Activated CD4-positive, alpha-beta memory T cell treated with anti-CD3 and anti-CD28 coated beads, Interleukin-2, amount 10 ng/mL, durations not matched to agents 7 days and 5 days (primary cell): ENCODE data around the gene DGKD. TPM values are rescaled to one million over a fixed set of nuclear protein-coding genes. Genes with fewer than 3 reads are reported as not detected.
"Not testable (repeated sequence)": the region's sequence is repeated elsewhere in the genome, so short reads cannot be mapped to it uniquely, and the experiment has no call there.

ENCODE experiments used
- CTCF ChIA-PET: fragments of 350-600 bp; sonication (Branson Sonifier 250); formaldehyde crosslinking; loops from one replicate; lab custom pipeline; 2021; ENCODE audit warnings: antibody characterized with exemption, inconsistent platforms; lab: Charles Lee
- POLR2A ChIA-PET: fragments of 350-600 bp; sonication (Branson Sonifier 250); formaldehyde crosslinking; loops from one replicate; lab custom pipeline; 2021; ENCODE audit warnings: antibody characterized with exemption; lab: Charles Lee
- DNase-seq: peaks from one replicate; pipeline ENCODE4 v3.0.0-alpha.2; 2020
- H3K27ac Mint-ChIP-seq: one replicate; pipeline ENCODE4 v1.8.0; 2021; ENCODE audit warnings: mild to moderate bottlenecking, mixed read lengths
- H3K27me3 Mint-ChIP-seq: one replicate; pipeline ENCODE4 v1.8.0; 2021; ENCODE audit warnings: mixed read lengths
- H3K36me3 Mint-ChIP-seq: one replicate; pipeline ENCODE4 v1.8.0; 2021; ENCODE audit warnings: low read depth, mixed read lengths
- H3K4me1 Mint-ChIP-seq: one replicate; pipeline ENCODE4 v1.8.0; 2021; ENCODE audit warnings: mixed read lengths
- H3K4me3 Mint-ChIP-seq: one replicate; pipeline ENCODE4 v1.8.0; 2021; ENCODE audit warnings: mild to moderate bottlenecking, mixed read lengths
- H3K9me3 Mint-ChIP-seq: one replicate; pipeline ENCODE4 v1.8.0; 2021; ENCODE audit warnings: mixed read lengths
- total RNA-seq, 2 experiments: library from RNA; stranded (reverse); gene quantifications; one replicate each; pipeline ENCODE4 v1.2.3, GENCODE V29; 2021

DGKD gene
- total RNA-seq, 2 experiments from 2014 or later: 77.8 to 78.3 TPM

GRCh38 chr2:233368756-233369155 lies 14.5 kb downstream of the DGKD start:
- peaks cover 22% of the 10 kb centered on the region for H3K36me3 Mint-ChIP-seq
- H3K9me3 Mint-ChIP-seq: no peaks in the 10 kb centered on the region
- no peaks in the 10 kb centered on the region for H3K27me3 Mint-ChIP-seq
- H3K4me1 Mint-ChIP-seq: peaks cover 7% of the 10 kb centered on the region
- ChIA-PET POLR2A (interaction anchor here (1.2 kb wide), 1 partner anchor 16 kb away, joined by 3 read pairs; no protein-coding TSS in a partner anchor), CTCF (no interaction called here)
- no peak overlapping the region for H3K4me3 Mint-ChIP-seq
- DNase-seq: no peak
- no peak overlapping the region for H3K27ac Mint-ChIP-seq

GRCh38 chr2:233369462-233369861 lies 15.2 kb downstream of the DGKD start:
- no peaks in the 10 kb centered on the region for H3K9me3 Mint-ChIP-seq
- H3K27ac Mint-ChIP-seq: no peak overlapping the region
- H3K4me1 Mint-ChIP-seq: peaks cover 6% of the 10 kb centered on the region
- no peaks in the 10 kb centered on the region for H3K27me3 Mint-ChIP-seq
- DNase-seq: no peak
- no peak overlapping the region for H3K4me3 Mint-ChIP-seq
- ChIA-PET POLR2A (interaction anchor here (1.2 kb wide), 1 partner anchor 15 kb away, joined by 3 read pairs; no protein-coding TSS in a partner anchor), CTCF (no interaction called here)
- H3K36me3 Mint-ChIP-seq: peaks cover 20% of the 10 kb centered on the region

DNA sequence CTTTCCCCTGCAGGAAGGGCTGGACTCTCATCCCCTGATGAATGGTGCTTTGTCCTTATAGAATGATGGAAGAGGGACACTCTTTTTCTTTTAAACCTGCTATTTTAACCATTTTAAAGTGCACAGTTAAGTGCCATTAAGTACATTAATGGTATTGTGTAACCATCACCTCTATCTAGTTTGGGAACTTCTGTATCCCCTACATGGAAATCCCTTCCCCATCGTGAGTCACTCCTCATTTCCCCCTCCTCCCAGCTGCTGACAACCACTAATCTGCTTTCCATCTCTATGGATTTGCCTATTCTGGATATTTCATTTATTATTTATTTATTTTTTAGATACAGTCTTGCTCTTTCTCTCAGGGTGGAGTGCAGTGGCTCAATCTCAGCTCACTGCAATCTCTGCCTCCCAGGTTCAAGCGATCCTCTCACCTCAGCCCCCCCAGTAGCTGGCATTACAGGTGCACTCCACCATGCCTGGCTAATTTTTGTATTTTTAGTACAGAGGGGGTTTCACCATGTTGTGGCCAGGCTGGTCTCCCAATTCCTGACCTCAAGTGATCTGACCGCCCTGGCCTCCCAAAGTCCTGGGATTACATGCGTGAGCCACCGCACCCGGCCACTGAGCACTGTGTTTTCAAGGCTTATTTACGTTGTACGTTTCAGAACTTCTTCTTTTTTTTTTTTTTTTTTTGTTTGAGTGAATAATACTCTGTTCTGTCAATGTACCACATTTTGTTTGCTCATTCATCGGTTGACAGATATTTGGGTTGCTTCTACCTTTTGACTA lies 15.8 kb downstream of the DGKD start:
- no peaks in the 10 kb centered on the region for H3K9me3 Mint-ChIP-seq
- no peak for DNase-seq
- H3K27ac Mint-ChIP-seq: no peak overlapping the region

DNA sequence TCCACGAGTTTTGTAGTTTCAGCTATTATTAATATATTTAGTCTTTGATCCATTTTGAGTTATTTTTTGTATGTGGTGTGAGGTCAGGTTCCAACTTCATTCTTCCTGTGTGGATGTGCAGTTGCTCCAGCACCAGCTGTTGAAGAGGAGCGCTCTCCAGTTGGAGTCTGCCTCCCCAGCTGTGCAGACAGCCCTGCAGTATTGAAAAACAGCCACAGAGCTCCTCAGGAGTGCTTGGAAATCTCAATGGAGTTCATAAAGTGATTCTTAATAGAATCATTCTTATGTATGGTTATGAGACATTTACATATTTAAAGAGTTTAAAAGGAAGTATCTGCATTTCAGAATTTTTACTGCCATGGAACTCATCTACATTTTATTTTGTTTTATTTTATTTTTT lies 17.3 kb downstream of the DGKD start:
- Mint-ChIP-seq H3K4me1 (peaks cover 6% of the 10 kb centered on the region), H3K27ac (peak overlapping the region; percentile 9), H3K9me3 (no peaks in the 10 kb centered on the region), H3K36me3 (peaks cover 23% of the 10 kb centered on the region), H3K27me3 (no peaks in the 10 kb centered on the region), H3K4me3 (no peak overlapping the region)
- ChIA-PET POLR2A (interaction anchor here (1.0 to 1.7 kb wide), 2 partner anchors 9 to 40 kb away, joined by 3 read pairs; no protein-coding TSS in a partner anchor), CTCF (interaction anchor here (1.6 to 1.8 kb wide), 2 partner anchors 32 to 72 kb away, joined by 3 to 4 read pairs; no protein-coding TSS in a partner anchor)
- no peak for DNase-seq

More for the DNA sequence above, 15.8 kb downstream of the DGKD start:
- no peak overlapping the region for H3K4me3 Mint-ChIP-seq
- H3K27me3 Mint-ChIP-seq: no peaks in the 10 kb centered on the region
- H3K36me3 Mint-ChIP-seq: peaks cover 17% of the 10 kb centered on the region
- ChIA-PET CTCF (no interaction called here), POLR2A (no interaction called here)
- peaks cover 6% of the 10 kb centered on the region for H3K4me1 Mint-ChIP-seq

- no peak overlapping the region for H3K27ac Mint-ChIP-seq
- H3K27me3 Mint-ChIP-seq: no peaks in the 10 kb centered on the region
- POLR2A ChIA-PET: interaction anchor here (0.6 to 1.7 kb wide), 3 partner anchors 14 to 41 kb away, joined by 3 read pairs; no protein-coding TSS in a partner anchor
- CTCF ChIA-PET: interaction anchor here (0.8 to 1.8 kb wide), 2 partner anchors 31 to 70 kb away, joined by 3 to 4 read pairs; no protein-coding TSS in a partner anchor
- H3K9me3 Mint-ChIP-seq: no peaks in the 10 kb centered on the region
- peaks cover 28% of the 10 kb centered on the region for H3K36me3 Mint-ChIP-seq
- H3K4me1 Mint-ChIP-seq: peaks cover 6% of the 10 kb centered on the region
- DNase-seq: no peak
- no peak overlapping the region for H3K4me3 Mint-ChIP-seq
These were observed 18.6 kb downstream of the DGKD start for GRCh38 chr2:233372855-233373254.

- no peak overlapping the region for H3K4me3 Mint-ChIP-seq
These were observed 19.0 kb downstream of the DGKD start for GRCh38 chr2:233373316-233373715.

GRCh38 chr2:233374776-233375175 lies 20.5 kb downstream of the DGKD start:
- H3K4me1 Mint-ChIP-seq, H3K27ac Mint-ChIP-seq, CTCF ChIA-PET, H3K9me3 Mint-ChIP-seq, DNase-seq, H3K27me3 Mint-ChIP-seq, POLR2A ChIA-PET, H3K4me3 Mint-ChIP-seq: not testable (repeated sequence)
- H3K36me3 Mint-ChIP-seq: peaks cover 23% of the 10 kb centered on the region

More at GRCh38 chr2:233373316-233373715, 19.0 kb downstream of the DGKD start:
- peaks cover 28% of the 10 kb centered on the region for H3K36me3 Mint-ChIP-seq
- no peak for DNase-seq
- no peaks in the 10 kb centered on the region for H3K9me3 Mint-ChIP-seq
- no peak overlapping the region for H3K27ac Mint-ChIP-seq
- POLR2A ChIA-PET: interaction anchor here (0.6 kb wide), 1 partner anchor 27 kb away, joined by 3 read pairs; no protein-coding TSS in a partner anchor
- peaks cover 6% of the 10 kb centered on the region for H3K4me1 Mint-ChIP-seq
- no peaks in the 10 kb centered on the region for H3K27me3 Mint-ChIP-seq
- CTCF ChIA-PET: interaction anchor here (0.8 to 1.8 kb wide), 3 partner anchors 11 to 70 kb away, joined by 3 to 4 read pairs (median 3); no protein-coding TSS in a partner anchor

DNA sequence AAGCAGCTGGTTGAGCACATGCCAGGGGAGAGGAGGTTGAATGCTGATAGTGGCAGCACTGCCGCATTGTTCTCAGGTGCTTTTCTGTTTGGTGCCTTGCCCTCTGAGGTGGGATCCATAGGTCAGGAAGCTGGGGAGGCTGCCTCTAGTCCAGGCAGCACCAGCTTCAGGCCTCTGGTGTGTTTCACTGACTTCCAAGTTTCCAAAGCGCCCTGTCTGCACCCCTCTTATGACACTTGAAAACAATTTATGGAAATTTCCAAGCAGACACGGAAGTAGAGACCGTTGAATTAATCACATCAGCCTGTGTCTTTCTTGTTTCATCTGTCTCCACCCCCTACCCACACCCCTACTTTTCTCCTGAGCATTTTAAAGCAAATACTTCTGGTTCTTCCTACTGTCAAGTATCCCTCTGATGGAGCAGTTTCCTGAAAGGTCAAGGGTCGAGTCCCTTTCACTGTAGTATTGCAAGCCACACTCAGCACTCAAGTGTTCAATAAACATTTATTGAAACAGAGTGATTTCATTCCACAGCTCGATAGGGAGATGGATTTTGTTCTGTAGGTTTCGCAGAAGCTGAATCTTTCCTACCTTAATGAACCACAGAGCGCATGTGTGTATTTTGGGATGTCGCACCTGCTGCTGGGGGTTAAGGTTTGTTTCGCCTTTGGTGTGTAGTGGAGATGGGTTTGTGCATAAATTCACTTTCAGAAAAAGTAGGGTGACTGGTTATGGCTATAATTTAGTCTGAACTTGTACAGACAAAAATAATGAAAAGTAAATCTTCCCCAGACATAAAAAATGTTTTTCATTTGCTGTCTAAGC lies 21.4 kb downstream of the DGKD start:
- CTCF ChIA-PET: no interaction called here
- H3K4me1 Mint-ChIP-seq: peaks cover 7% of the 10 kb centered on the region
- H3K4me3 Mint-ChIP-seq: no peak overlapping the region
- H3K9me3 Mint-ChIP-seq: no peaks in the 10 kb centered on the region
- POLR2A ChIA-PET: no interaction called here
- H3K36me3 Mint-ChIP-seq: peaks cover 23% of the 10 kb centered on the region
- H3K27me3 Mint-ChIP-seq: no peaks in the 10 kb centered on the region
- DNase-seq: no peak
- H3K27ac Mint-ChIP-seq: no peak overlapping the region

DNA sequence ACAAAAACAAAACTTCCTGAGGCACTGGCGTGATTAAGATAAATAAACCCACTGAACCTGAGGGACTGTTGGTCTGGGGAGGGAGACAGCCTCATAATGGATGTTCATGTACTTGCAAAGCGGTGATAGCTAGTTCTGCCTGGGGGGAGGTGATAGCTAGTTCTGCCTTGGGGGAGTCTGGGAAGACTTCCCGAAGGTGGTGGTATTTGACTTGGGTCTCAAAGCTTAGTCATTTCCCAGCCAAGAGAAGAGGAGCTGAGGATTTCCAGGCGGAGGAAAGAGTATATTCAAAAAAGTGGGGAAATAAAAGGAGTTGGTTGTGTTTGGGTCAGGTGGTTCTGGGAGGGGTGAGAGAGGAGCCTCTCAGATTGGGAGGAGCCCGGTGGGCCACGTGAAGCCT lies 24.7 kb downstream of the DGKD start:
- Mint-ChIP-seq H3K27ac (no peak overlapping the region), H3K27me3 (no peaks in the 10 kb centered on the region), H3K4me1 (peaks cover 18% of the 10 kb centered on the region), H3K4me3 (no peak overlapping the region), H3K36me3 (peaks cover 11% of the 10 kb centered on the region), H3K9me3 (no peaks in the 10 kb centered on the region)
- ChIA-PET POLR2A (interaction anchor here (1.8 kb wide), 1 partner anchor 47 kb away, joined by 4 read pairs; no protein-coding TSS in a partner anchor), CTCF (no interaction called here)
- no peak for DNase-seq

DNA sequence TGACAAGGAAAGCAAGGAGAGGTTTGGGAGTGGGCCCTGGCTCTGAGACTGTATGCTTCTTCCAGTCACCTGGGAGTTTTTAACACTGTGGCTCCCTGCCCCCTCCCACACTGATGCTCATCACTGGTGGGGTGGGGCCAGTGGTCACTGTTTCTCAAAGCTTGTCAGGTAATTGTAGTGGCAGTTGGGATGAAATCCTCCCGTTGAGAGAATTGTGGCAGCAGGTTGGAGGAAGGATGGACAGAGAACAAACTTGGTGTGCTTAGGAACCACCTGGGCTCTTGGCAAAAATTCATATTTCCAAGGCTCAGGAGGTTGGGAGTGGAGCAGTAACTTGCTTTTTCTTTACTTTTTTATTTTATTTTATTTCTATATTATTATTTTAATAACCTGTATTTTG lies 25.1 kb downstream of the DGKD start:
- peaks cover 22% of the 10 kb centered on the region for H3K4me1 Mint-ChIP-seq
- CTCF ChIA-PET: interaction anchor here (0.6 kb wide), 1 partner anchor 774 kb away, joined by 3 read pairs; no protein-coding TSS in a partner anchor
- peaks cover 11% of the 10 kb centered on the region for H3K36me3 Mint-ChIP-seq
- H3K4me3 Mint-ChIP-seq: no peak overlapping the region
- POLR2A ChIA-PET: interaction anchor here (1.8 kb wide), 1 partner anchor 48 kb away, joined by 4 read pairs; no protein-coding TSS in a partner anchor
- no peaks in the 10 kb centered on the region for H3K9me3 Mint-ChIP-seq
- no peak overlapping the region for H3K27ac Mint-ChIP-seq
- H3K27me3 Mint-ChIP-seq: no peaks in the 10 kb centered on the region
- DNase-seq: no peak

GRCh38 chr2:233380132-233380895 lies 26.0 kb downstream of the DGKD start:
- Mint-ChIP-seq H3K27me3 (no peaks in the 10 kb centered on the region), H3K9me3 (no peaks in the 10 kb centered on the region), H3K36me3 (peaks cover 11% of the 10 kb centered on the region), H3K4me3 (no peak overlapping the region), H3K4me1 (peaks cover 31% of the 10 kb centered on the region), H3K27ac (no peak overlapping the region)
- CTCF ChIA-PET: no interaction called here
- no peak for DNase-seq
- POLR2A ChIA-PET: no interaction called here

GRCh38 chr2:233380995-233381637 lies 26.8 kb downstream of the DGKD start:
- Mint-ChIP-seq H3K27me3 (no peaks in the 10 kb centered on the region), H3K4me3 (no peak overlapping the region), H3K4me1 (peaks cover 39% of the 10 kb centered on the region), H3K27ac (no peak overlapping the region), H3K9me3 (no peaks in the 10 kb centered on the region), H3K36me3 (peaks cover 9% of the 10 kb centered on the region)
- ChIA-PET POLR2A (no interaction called here), CTCF (no interaction called here)
- DNase-seq: no peak
